WTC11 (cell line): ENCODE data around the gene SHANK3. TPM values are rescaled to one million over a fixed set of nuclear protein-coding genes. Genes with fewer than 3 reads are reported as not detected.

Source experiments
- ATAC-seq: fragments of 200-7000 bp; cut with Tn5 transposase; 2 replicates; pipeline ENCODE4 v1.10.0; 2021; ENCODE audit warnings: mild to moderate bottlenecking, moderate library complexity
- CTCF ChIA-PET: fragments of 300-600 bp; sonication (Branson Sonifier 250); formaldehyde crosslinking; loops from one replicate; lab custom pipeline; 2021; ENCODE audit warnings: antibody characterized with exemption; lab: Charles Lee
- POLR2A ChIA-PET: fragments of 350-600 bp; sonication (Branson Sonifier 250); formaldehyde crosslinking; loops from one replicate; lab custom pipeline; 2021; ENCODE audit warnings: antibody characterized with exemption; lab: Charles Lee
- DNase-seq: peaks from one replicate; pipeline ENCODE4 v3.0.0; 2021; ENCODE audit warnings: low spot score
- H3K27ac Mint-ChIP-seq: 2 replicates; pipeline ENCODE4 v1.8.0; 2021; ENCODE audit warnings: mixed read lengths
- H3K27me3 Mint-ChIP-seq: 2 replicates; pipeline ENCODE4 v1.8.0; 2021; ENCODE audit warnings: low read depth, mild to moderate bottlenecking, moderate library complexity, mixed read lengths
- H3K36me3 Mint-ChIP-seq: 2 replicates; pipeline ENCODE4 v1.8.0; 2021; ENCODE audit warnings: mixed read lengths
- H3K4me1 Mint-ChIP-seq: 2 replicates; pipeline ENCODE4 v1.8.0; 2022; ENCODE audit warnings: mixed read lengths
- H3K4me3 Mint-ChIP-seq: 2 replicates; pipeline ENCODE4 v1.8.0; 2021; ENCODE audit warnings: mild to moderate bottlenecking, moderate library complexity, mixed read lengths
- H3K9me3 Mint-ChIP-seq: 2 replicates; pipeline ENCODE4 v1.8.0; 2021; ENCODE audit warnings: mixed read lengths
- CBFB ChIP-seq: sonication (generic); formaldehyde crosslinking; IDR thresholded peaks from 2 replicates; pipeline ENCODE4 v1.8.1; 2022; ENCODE audit warnings: mild to moderate bottlenecking, low read depth, missing genetic modification reagents
- FOXK1 ChIP-seq: sonication (generic); formaldehyde crosslinking; IDR thresholded peaks from 2 replicates; pipeline ENCODE4 v1.8.0; 2022; ENCODE audit warnings: mild to moderate bottlenecking, moderate library complexity, missing genetic modification reagents
- GRHL2 ChIP-seq: fragments of 250-450 bp; sonication (Bioruptor Pico); IDR thresholded peaks from 2 replicates; pipeline ENCODE4 v1.8.0; 2022; ENCODE audit warnings: mild to moderate bottlenecking, moderate library complexity; ENCODE audit not compliant: insufficient replicate concordance, severe bottlenecking
- GTF2I ChIP-seq: fragments of 250-450 bp; sonication (Bioruptor Pico); conservative IDR thresholded peaks from 2 replicates; pipeline ENCODE4 v1.4.0; 2021; ENCODE audit warnings: mild to moderate bottlenecking
- NFATC4 ChIP-seq: fragments of 250-450 bp; sonication (Bioruptor Pico); IDR thresholded peaks from 2 replicates; pipeline ENCODE4 v1.9.0; 2021; ENCODE audit warnings: mild to moderate bottlenecking
- RELA ChIP-seq: sonication (generic); formaldehyde crosslinking; IDR thresholded peaks from 2 replicates; pipeline ENCODE4 v1.8.1; 2022; ENCODE audit warnings: missing genetic modification reagents, mild to moderate bottlenecking, borderline replicate concordance
- RORB ChIP-seq: fragments of 250-450 bp; sonication (Bioruptor Pico); IDR thresholded peaks from 2 replicates; pipeline ENCODE4 v1.9.0; 2021; ENCODE audit warnings: mild to moderate bottlenecking
- TP53 ChIP-seq: sonication (generic); formaldehyde crosslinking; IDR thresholded peaks from 2 replicates; pipeline ENCODE4 v1.8.1; 2023; ENCODE audit warnings: mild to moderate bottlenecking, missing genetic modification reagents
- ZNF671 ChIP-seq: fragments of 250-450 bp; sonication (Bioruptor Pico); IDR thresholded peaks from 2 replicates; pipeline ENCODE4 v1.8.0; 2021; ENCODE audit warnings: mild to moderate bottlenecking
- total RNA-seq: library from RNA; stranded (reverse); gene quantifications from 3 replicates; pipeline ENCODE4 v1.2.3, GENCODE V29; 2021
- TF ChIP-seq, protein P1 (sequence below): fragments of 250-450 bp; sonication (Bioruptor Pico); IDR thresholded peaks from 2 replicates; pipeline ENCODE4 v1.8.0; 2021; ENCODE audit warnings: mild to moderate bottlenecking
- TF ChIP-seq, protein P2 (sequence below): fragments of 250-450 bp; sonication (Bioruptor Pico); IDR thresholded peaks from 2 replicates; pipeline ENCODE4 v2.1.2; 2022; ENCODE audit warnings: mild to moderate bottlenecking, moderate library complexity
- TF ChIP-seq, protein P3 (sequence below): sonication (generic); formaldehyde crosslinking; IDR thresholded peaks from 2 replicates; pipeline ENCODE4 v1.8.1; 2023; ENCODE audit warnings: mild to moderate bottlenecking, missing genetic modification reagents, moderate library complexity
- TF ChIP-seq, protein P4 (sequence below): sonication (generic); formaldehyde crosslinking; conservative IDR thresholded peaks from 2 replicates; pipeline ENCODE4 v1.8.1; 2023; ENCODE audit warnings: mild to moderate bottlenecking, low read depth, missing genetic modification reagents, moderate library complexity
- TF ChIP-seq, protein P5 (sequence below): sonication (generic); formaldehyde crosslinking; IDR thresholded peaks from 2 replicates; pipeline ENCODE4 v1.8.1; 2022; ENCODE audit warnings: mild to moderate bottlenecking, missing genetic modification reagents, moderate library complexity, borderline replicate concordance
- TF ChIP-seq, protein P6 (sequence below): sonication (generic); formaldehyde crosslinking; IDR thresholded peaks from 2 replicates; pipeline ENCODE4 v1.8.0; 2022; ENCODE audit warnings: mild to moderate bottlenecking, missing genetic modification reagents
- TF ChIP-seq, protein P7 (sequence below): fragments of 250-450 bp; sonication (Bioruptor Pico); IDR thresholded peaks from 2 replicates; pipeline ENCODE4 v1.9.0; 2021; ENCODE audit warnings: mild to moderate bottlenecking, borderline replicate concordance

SHANK3 gene
- total RNA-seq, 1 experiment from 2014 or later = 9.6 TPM

DNA sequence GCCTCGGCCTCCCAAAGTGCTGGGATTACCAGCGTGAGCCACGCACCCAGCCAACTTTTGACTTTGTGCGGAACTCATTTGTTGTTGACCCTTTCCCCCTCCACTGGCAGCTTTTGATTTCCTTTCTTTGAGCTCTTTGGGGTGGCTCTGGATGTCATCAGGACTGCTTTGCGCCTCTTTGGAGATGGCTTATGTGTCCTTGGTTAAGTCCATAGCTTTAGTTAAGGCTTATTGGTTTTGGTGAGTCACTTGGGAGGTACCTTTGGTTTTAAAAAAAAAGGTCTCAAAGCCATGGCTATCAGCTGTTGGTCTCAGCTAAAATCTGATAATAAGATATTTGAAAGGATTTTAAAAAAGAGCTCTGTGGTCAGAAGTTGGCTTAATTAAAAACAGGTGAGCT lies 39.5 kb upstream of the SHANK3 start:
- Mint-ChIP-seq H3K36me3 (no peaks in the 10 kb centered on the region), H3K4me1 (peaks cover 7% of the 10 kb centered on the region), H3K27me3 (peaks cover 24% of the 10 kb centered on the region), H3K27ac (no peak overlapping the region), H3K9me3 (0 out of 2 replicates have a peak, but pooled peaks cover 3% of the 10 kb centered on the region), H3K4me3 (no peak overlapping the region)
- ChIA-PET CTCF (interaction anchor here (0.6 to 1.1 kb wide), 4 partner anchors 9 to 688 kb away, joined by 3 to 7 read pairs (median 3); no protein-coding TSS in a partner anchor), POLR2A (no interaction called here)
- DNase-seq (no peak), ATAC-seq (no peak)
- TF ChIP-seq RORB (CRISPR knock-in tag) (no peak), TP53 (CRISPR knock-in tag) (no peak), RELA (no peak), GTF2I (CRISPR knock-in tag) (no peak), ZNF671 (CRISPR knock-in tag) (no peak), FOXK1 (no peak), GRHL2 (CRISPR knock-in tag) (no peak)
- TF ChIP-seq, protein P1, sequence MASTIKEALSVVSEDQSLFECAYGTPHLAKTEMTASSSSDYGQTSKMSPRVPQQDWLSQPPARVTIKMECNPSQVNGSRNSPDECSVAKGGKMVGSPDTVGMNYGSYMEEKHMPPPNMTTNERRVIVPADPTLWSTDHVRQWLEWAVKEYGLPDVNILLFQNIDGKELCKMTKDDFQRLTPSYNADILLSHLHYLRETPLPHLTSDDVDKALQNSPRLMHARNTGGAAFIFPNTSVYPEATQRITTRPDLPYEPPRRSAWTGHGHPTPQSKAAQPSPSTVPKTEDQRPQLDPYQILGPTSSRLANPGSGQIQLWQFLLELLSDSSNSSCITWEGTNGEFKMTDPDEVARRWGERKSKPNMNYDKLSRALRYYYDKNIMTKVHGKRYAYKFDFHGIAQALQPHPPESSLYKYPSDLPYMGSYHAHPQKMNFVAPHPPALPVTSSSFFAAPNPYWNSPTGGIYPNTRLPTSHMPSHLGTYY (CRISPR knock-in tag) = no peak
- TF ChIP-seq, protein P2, sequence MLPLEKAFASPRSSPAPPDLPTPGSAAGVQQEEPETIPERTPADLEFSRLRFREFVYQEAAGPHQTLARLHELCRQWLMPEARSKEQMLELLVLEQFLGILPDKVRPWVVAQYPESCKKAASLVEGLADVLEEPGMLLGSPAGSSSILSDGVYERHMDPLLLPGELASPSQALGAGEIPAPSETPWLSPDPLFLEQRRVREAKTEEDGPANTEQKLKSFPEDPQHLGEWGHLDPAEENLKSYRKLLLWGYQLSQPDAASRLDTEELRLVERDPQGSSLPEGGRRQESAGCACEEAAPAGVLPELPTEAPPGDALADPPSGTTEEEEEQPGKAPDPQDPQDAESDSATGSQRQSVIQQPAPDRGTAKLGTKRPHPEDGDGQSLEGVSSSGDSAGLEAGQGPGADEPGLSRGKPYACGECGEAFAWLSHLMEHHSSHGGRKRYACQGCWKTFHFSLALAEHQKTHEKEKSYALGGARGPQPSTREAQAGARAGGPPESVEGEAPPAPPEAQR = no peak
- TF ChIP-seq, protein P3, sequence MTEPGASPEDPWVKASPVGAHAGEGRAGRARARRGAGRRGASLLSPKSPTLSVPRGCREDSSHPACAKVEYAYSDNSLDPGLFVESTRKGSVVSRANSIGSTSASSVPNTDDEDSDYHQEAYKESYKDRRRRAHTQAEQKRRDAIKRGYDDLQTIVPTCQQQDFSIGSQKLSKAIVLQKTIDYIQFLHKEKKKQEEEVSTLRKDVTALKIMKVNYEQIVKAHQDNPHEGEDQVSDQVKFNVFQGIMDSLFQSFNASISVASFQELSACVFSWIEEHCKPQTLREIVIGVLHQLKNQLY (CRISPR knock-in tag) = no peak

DNA sequence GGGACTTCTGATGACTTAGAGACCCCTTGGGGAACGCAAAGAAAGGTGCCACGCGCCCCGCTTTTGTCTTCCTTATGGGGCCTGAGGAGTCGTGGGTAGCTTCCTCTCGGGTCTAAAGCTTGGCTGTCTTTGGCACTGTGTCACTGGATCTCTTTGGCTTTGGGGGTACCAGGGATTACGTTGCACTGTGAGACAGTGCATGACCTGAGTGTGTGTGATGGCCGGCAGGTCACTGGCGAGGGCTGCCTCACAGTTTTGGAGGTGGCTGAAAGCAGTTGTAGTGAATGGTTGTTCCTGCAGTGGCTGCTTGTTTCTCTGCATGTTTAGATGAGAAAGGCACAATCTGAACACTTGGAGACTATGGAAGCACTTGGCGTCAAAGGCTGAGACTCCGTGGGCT lies 38.9 kb upstream of the SHANK3 start:
- DNase-seq = no peak
- Mint-ChIP-seq H3K9me3 (0 out of 2 replicates have a peak, but pooled peaks cover 3% of the 10 kb centered on the region), H3K36me3 (no peaks in the 10 kb centered on the region), H3K27me3 (peaks cover 18% of the 10 kb centered on the region), H3K4me3 (no peak overlapping the region), H3K27ac (no peak overlapping the region), H3K4me1 (peaks cover 2% of the 10 kb centered on the region)
- ChIA-PET POLR2A (no interaction called here), CTCF (interaction anchor here (0.6 to 1.1 kb wide), 2 partner anchors 8 to 688 kb away, joined by 3 to 7 read pairs; no protein-coding TSS in a partner anchor)
- no peak for ATAC-seq
- TF ChIP-seq, protein P4, sequence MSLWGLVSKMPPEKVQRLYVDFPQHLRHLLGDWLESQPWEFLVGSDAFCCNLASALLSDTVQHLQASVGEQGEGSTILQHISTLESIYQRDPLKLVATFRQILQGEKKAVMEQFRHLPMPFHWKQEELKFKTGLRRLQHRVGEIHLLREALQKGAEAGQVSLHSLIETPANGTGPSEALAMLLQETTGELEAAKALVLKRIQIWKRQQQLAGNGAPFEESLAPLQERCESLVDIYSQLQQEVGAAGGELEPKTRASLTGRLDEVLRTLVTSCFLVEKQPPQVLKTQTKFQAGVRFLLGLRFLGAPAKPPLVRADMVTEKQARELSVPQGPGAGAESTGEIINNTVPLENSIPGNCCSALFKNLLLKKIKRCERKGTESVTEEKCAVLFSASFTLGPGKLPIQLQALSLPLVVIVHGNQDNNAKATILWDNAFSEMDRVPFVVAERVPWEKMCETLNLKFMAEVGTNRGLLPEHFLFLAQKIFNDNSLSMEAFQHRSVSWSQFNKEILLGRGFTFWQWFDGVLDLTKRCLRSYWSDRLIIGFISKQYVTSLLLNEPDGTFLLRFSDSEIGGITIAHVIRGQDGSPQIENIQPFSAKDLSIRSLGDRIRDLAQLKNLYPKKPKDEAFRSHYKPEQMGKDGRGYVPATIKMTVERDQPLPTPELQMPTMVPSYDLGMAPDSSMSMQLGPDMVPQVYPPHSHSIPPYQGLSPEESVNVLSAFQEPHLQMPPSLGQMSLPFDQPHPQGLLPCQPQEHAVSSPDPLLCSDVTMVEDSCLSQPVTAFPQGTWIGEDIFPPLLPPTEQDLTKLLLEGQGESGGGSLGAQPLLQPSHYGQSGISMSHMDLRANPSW (CRISPR knock-in tag) = no peak
- TF ChIP-seq, protein P3 (CRISPR knock-in tag) = no peak
- TF ChIP-seq, protein P5, sequence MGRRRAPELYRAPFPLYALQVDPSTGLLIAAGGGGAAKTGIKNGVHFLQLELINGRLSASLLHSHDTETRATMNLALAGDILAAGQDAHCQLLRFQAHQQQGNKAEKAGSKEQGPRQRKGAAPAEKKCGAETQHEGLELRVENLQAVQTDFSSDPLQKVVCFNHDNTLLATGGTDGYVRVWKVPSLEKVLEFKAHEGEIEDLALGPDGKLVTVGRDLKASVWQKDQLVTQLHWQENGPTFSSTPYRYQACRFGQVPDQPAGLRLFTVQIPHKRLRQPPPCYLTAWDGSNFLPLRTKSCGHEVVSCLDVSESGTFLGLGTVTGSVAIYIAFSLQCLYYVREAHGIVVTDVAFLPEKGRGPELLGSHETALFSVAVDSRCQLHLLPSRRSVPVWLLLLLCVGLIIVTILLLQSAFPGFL (CRISPR knock-in tag) = no peak
- TF ChIP-seq CBFB (CRISPR knock-in tag) = no peak
- TF ChIP-seq, protein P6, sequence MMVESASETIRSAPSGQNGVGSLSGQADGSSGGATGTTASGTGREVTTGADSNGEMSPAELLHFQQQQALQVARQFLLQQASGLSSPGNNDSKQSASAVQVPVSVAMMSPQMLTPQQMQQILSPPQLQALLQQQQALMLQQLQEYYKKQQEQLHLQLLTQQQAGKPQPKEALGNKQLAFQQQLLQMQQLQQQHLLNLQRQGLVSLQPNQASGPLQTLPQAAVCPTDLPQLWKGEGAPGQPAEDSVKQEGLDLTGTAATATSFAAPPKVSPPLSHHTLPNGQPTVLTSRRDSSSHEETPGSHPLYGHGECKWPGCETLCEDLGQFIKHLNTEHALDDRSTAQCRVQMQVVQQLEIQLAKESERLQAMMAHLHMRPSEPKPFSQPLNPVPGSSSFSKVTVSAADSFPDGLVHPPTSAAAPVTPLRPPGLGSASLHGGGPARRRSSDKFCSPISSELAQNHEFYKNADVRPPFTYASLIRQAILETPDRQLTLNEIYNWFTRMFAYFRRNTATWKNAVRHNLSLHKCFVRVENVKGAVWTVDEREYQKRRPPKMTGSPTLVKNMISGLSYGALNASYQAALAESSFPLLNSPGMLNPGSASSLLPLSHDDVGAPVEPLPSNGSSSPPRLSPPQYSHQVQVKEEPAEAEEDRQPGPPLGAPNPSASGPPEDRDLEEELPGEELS (CRISPR knock-in tag) = no peak
- TF ChIP-seq, protein P7, sequence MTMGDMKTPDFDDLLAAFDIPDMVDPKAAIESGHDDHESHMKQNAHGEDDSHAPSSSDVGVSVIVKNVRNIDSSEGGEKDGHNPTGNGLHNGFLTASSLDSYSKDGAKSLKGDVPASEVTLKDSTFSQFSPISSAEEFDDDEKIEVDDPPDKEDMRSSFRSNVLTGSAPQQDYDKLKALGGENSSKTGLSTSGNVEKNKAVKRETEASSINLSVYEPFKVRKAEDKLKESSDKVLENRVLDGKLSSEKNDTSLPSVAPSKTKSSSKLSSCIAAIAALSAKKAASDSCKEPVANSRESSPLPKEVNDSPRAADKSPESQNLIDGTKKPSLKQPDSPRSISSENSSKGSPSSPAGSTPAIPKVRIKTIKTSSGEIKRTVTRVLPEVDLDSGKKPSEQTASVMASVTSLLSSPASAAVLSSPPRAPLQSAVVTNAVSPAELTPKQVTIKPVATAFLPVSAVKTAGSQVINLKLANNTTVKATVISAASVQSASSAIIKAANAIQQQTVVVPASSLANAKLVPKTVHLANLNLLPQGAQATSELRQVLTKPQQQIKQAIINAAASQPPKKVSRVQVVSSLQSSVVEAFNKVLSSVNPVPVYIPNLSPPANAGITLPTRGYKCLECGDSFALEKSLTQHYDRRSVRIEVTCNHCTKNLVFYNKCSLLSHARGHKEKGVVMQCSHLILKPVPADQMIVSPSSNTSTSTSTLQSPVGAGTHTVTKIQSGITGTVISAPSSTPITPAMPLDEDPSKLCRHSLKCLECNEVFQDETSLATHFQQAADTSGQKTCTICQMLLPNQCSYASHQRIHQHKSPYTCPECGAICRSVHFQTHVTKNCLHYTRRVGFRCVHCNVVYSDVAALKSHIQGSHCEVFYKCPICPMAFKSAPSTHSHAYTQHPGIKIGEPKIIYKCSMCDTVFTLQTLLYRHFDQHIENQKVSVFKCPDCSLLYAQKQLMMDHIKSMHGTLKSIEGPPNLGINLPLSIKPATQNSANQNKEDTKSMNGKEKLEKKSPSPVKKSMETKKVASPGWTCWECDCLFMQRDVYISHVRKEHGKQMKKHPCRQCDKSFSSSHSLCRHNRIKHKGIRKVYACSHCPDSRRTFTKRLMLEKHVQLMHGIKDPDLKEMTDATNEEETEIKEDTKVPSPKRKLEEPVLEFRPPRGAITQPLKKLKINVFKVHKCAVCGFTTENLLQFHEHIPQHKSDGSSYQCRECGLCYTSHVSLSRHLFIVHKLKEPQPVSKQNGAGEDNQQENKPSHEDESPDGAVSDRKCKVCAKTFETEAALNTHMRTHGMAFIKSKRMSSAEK (CRISPR knock-in tag) = no peak
- TF ChIP-seq NFATC4 (CRISPR knock-in tag) = no peak
